Ishikawa (cell line): ENCODE results near the gene SSBP3.

ENCODE experiments used
- CEBPB ChIP-seq: IDR thresholded peaks from 2 replicates; pipeline ENCODE4 v1.6.1; 2012
- EP300 ChIP-seq: IDR thresholded peaks from 2 replicates; pipeline ENCODE4 v1.6.1; 2012; ENCODE audit warnings: borderline replicate concordance
- FOXM1 ChIP-seq: IDR thresholded peaks from 2 replicates; pipeline ENCODE4 v1.6.1; 2012; ENCODE audit warnings: low read depth, borderline replicate concordance
- NFIC ChIP-seq: IDR thresholded peaks from 2 replicates; pipeline ENCODE4 v1.6.1; 2012
- REST ChIP-seq: IDR thresholded peaks from 2 replicates; pipeline ENCODE4 v1.6.1; 2012; ENCODE audit warnings: low read depth, mild to moderate bottlenecking
- TAF1 ChIP-seq: IDR thresholded peaks from 2 replicates; pipeline ENCODE4 v1.6.1; 2012; ENCODE audit warnings: low read depth, mild to moderate bottlenecking
- ZBTB7A ChIP-seq: IDR thresholded peaks from 2 replicates; pipeline ENCODE4 v1.6.1; 2012; ENCODE audit warnings: low read depth

- TF ChIP-seq ZBTB7A (no peak), NFIC (no peak), FOXM1 (no peak), REST (no peak), EP300 (no peak), TAF1 (no peak), CEBPB (no peak)
Measured at GRCh38 chr1:54238353-54239034, 167.7 kb downstream of the SSBP3 start.
